Trophoblast cell (in vitro differentiated cells and primary cell): Measurements from ENCODE around the gene SCFD2.

ENCODE experiments used
- DNase-seq, 2 donors: peaks; one replicate each; pipeline ENCODE4 v3.0.0-alpha.2; 2016
- H2AFZ ChIP-seq: 2 replicates; pipeline ENCODE4 v1.6.1; 2013; ENCODE audit warnings: low read length, moderate library complexity, mild to moderate bottlenecking; ENCODE audit not compliant: insufficient read depth, poor library complexity
- H2AK5ac ChIP-seq: 2 replicates; pipeline ENCODE4 v1.6.1; 2013; ENCODE audit warnings: mild to moderate bottlenecking, low read length
- H2BK120ac ChIP-seq: 2 replicates; pipeline ENCODE4 v1.6.1; 2013; ENCODE audit warnings: low read length, mild to moderate bottlenecking, moderate library complexity; ENCODE audit not compliant: insufficient read depth, poor library complexity
- H2BK12ac ChIP-seq: 2 replicates; pipeline ENCODE4 v1.6.1; 2013; ENCODE audit warnings: mild to moderate bottlenecking, low read length, moderate library complexity
- H2BK5ac ChIP-seq: 2 replicates; pipeline ENCODE4 v1.6.1; 2013; ENCODE audit warnings: low read length, low read depth, moderate library complexity, mild to moderate bottlenecking; ENCODE audit not compliant: poor library complexity
- H3K14ac ChIP-seq: 2 replicates; pipeline ENCODE4 v1.6.1; 2013; ENCODE audit warnings: mild to moderate bottlenecking, low read length
- H3K18ac ChIP-seq: 2 replicates; pipeline ENCODE4 v1.6.1; 2013; ENCODE audit warnings: mild to moderate bottlenecking, low read length
- H3K23ac ChIP-seq: 2 replicates; pipeline ENCODE4 v1.6.1; 2013; ENCODE audit warnings: low read length
- H3K27ac ChIP-seq: 2 replicates; pipeline ENCODE4 v1.5.1; 2013; ENCODE audit warnings: low read depth, mild to moderate bottlenecking, inconsistent platforms, low read length, moderate library complexity
- H3K27me3 ChIP-seq: 2 replicates; pipeline ENCODE4 v1.6.1; 2013; ENCODE audit warnings: inconsistent platforms, mild to moderate bottlenecking, low read length, moderate library complexity; ENCODE audit not compliant: insufficient read depth
- H3K36me3 ChIP-seq, 2 experiments: 1 replicate in 1 of 2; 2 replicates in 1 of 2; pipeline ENCODE4 v1.6.1; 2013; ENCODE audit warnings: low read length in 2 of 2, mild to moderate bottlenecking in 2 of 2, moderate library complexity in 1 of 2; ENCODE audit not compliant: insufficient read depth in 2 of 2, control insufficient read depth in 1 of 2
- H3K4ac ChIP-seq: 2 replicates; pipeline ENCODE4 v1.6.1; 2013; ENCODE audit warnings: low read depth, mild to moderate bottlenecking, low read length, moderate library complexity
- H3K4me1 ChIP-seq, 2 experiments: 1 replicate in 1 of 2; 2 replicates in 1 of 2; pipeline ENCODE4 v1.6.1; 2013; ENCODE audit warnings: low read length in 2 of 2, mild to moderate bottlenecking in 2 of 2, moderate library complexity in 1 of 2; ENCODE audit not compliant: insufficient read depth in 2 of 2, control insufficient read depth in 1 of 2
- H3K4me2 ChIP-seq: 2 replicates; pipeline ENCODE4 v1.6.1; 2013; ENCODE audit warnings: inconsistent platforms, mild to moderate bottlenecking, low read length, moderate library complexity
- H3K4me3 ChIP-seq: 2 replicates; pipeline ENCODE4 v1.5.1; 2013; ENCODE audit warnings: mild to moderate bottlenecking, low read depth, low read length, inconsistent platforms
- H3K79me1 ChIP-seq: one replicate; pipeline ENCODE4 v1.6.1; 2013; ENCODE audit warnings: low read length
- H3K79me2 ChIP-seq: 2 replicates; pipeline ENCODE4 v1.6.1; 2013; ENCODE audit warnings: low read length, mild to moderate bottlenecking; ENCODE audit not compliant: control insufficient read depth, insufficient read depth, poor library complexity
- H3K9ac ChIP-seq: 2 replicates; pipeline ENCODE4 v1.6.1; 2013; ENCODE audit warnings: mild to moderate bottlenecking, low read length
- H3K9me3 ChIP-seq: 2 replicates; pipeline ENCODE4 v1.6.1; 2013; ENCODE audit warnings: low read depth, mild to moderate bottlenecking, control low read depth, inconsistent platforms, low read length; ENCODE audit not compliant: insufficient read depth
- H4K12ac ChIP-seq: 2 replicates; pipeline ENCODE4 v1.6.1; 2013; ENCODE audit warnings: low read depth, mild to moderate bottlenecking, low read length, moderate library complexity
- H4K8ac ChIP-seq: 2 replicates; pipeline ENCODE4 v1.6.1; 2013; ENCODE audit warnings: low read depth, mild to moderate bottlenecking, low read length, moderate library complexity
- H4K91ac ChIP-seq: one replicate; pipeline ENCODE4 v1.6.1; 2013; ENCODE audit warnings: low read depth, mild to moderate bottlenecking, low read length, moderate library complexity
- WGBS: extraction: QIAGEN DNeasy Blood & Tissue Kit; methylation state at CpG from one replicate; pipeline ENCODE4 v1.1.7; 2013; ENCODE audit warnings: missing lambda C conversion rate; ENCODE audit not compliant: insufficient read length, insufficient coverage; ENCODE audit errors: extremely low coverage; 5-methylcytosine and 5-hydroxymethylcytosine counted together

SCFD2 gene

GRCh38 chr4:53123171-53123570, 242.7 kb downstream of the SCFD2 start:
- no CpG with 5 or more reads among the region's 2 CpGs for WGBS
- Histone ChIP-seq H3K9me3 (no peaks in the 10 kb centered on the region), H2BK12ac (no peak overlapping the region), H4K91ac (no peak overlapping the region), H3K18ac (no peak overlapping the region), H3K79me1 (peaks cover 2% of the 10 kb centered on the region), H3K4me2 (no peak overlapping the region), H4K8ac (no peak overlapping the region), H3K27me3 (no peaks in the 10 kb centered on the region), H3K79me2 (no peaks in the 10 kb centered on the region), H2AK5ac (no peak overlapping the region), H3K14ac (no peak overlapping the region), H3K27ac (no peak overlapping the region), H2BK120ac (no peak overlapping the region), H3K23ac (no peak overlapping the region), H3K4me1 (peaks cover 3 to 12% of the 10 kb centered on the region in 2 experiments), H3K4ac (no peak overlapping the region), H2AFZ (no peak overlapping the region), H3K4me3 (no peak overlapping the region), H3K9ac (no peak overlapping the region), H4K12ac (no peak overlapping the region), H3K36me3 (no peaks in the 10 kb centered on the region), H2BK5ac (no peak overlapping the region)
- no peak for DNase-seq

GRCh38 chr4:53122280-53123116, 243.4 kb downstream of the SCFD2 start:
- Histone ChIP-seq H3K23ac (no peak overlapping the region), H4K91ac (no peak overlapping the region), H4K12ac (no peak overlapping the region), H3K79me2 (no peaks in the 10 kb centered on the region), H3K27me3 (no peaks in the 10 kb centered on the region), H3K4me2 (no peak overlapping the region), H3K4me3 (no peak overlapping the region), H3K9me3 (no peaks in the 10 kb centered on the region), H2BK120ac (no peak overlapping the region), H2AFZ (no peak overlapping the region), H3K18ac (no peak overlapping the region), H3K36me3 (no peaks in the 10 kb centered on the region), H4K8ac (no peak overlapping the region), H2AK5ac (no peak overlapping the region), H3K4ac (no peak overlapping the region), H3K79me1 (peaks cover 2% of the 10 kb centered on the region), H3K4me1 (peaks cover 3 to 13% of the 10 kb centered on the region in 2 experiments), H3K27ac (no peak overlapping the region), H2BK5ac (no peak overlapping the region), H2BK12ac (no peak overlapping the region), H3K14ac (no peak overlapping the region), H3K9ac (no peak overlapping the region)
- no CpG with 5 or more reads among the region's 10 CpGs for WGBS
- peak in 1 of 2 donors; percentile 2 for DNase-seq

GRCh38 chr4:53121264-53121865, 244.5 kb downstream of the SCFD2 start:
- Histone ChIP-seq H3K79me2 (peaks cover 2% of the 10 kb centered on the region), H3K14ac (no peak overlapping the region), H3K4me2 (no peak overlapping the region), H3K23ac (no peak overlapping the region), H3K18ac (no peak overlapping the region), H3K79me1 (peaks cover 6% of the 10 kb centered on the region), H3K4me3 (no peak overlapping the region), H2BK12ac (peak overlapping the region; percentile 19), H3K9ac (no peak overlapping the region), H3K4me1 (peaks cover 8 to 18% of the 10 kb centered on the region in 2 experiments), H3K27me3 (no peaks in the 10 kb centered on the region), H2AFZ (no peak overlapping the region), H3K4ac (no peak overlapping the region), H2AK5ac (no peak overlapping the region), H4K12ac (no peak overlapping the region), H3K9me3 (no peaks in the 10 kb centered on the region), H3K27ac (no peak overlapping the region), H3K36me3 (no peaks in the 10 kb centered on the region), H4K91ac (peak overlapping the region; percentile 46), H4K8ac (no peak overlapping the region), H2BK5ac (no peak overlapping the region), H2BK120ac (no peak overlapping the region)
- WGBS = no CpG with 5 or more reads among the region's 6 CpGs
- no peak for DNase-seq

GRCh38 chr4:53120778-53121177, 245.1 kb downstream of the SCFD2 start:
- no CpG with 5 or more reads among the region's 6 CpGs for WGBS
- no peak overlapping the region for H4K8ac ChIP-seq
- no peak overlapping the region for H2BK120ac ChIP-seq
- no peak overlapping the region for H2BK5ac ChIP-seq
- peaks cover 6% of the 10 kb centered on the region for H3K79me1 ChIP-seq
- no peaks in the 10 kb centered on the region for H3K9me3 ChIP-seq
- H2AK5ac ChIP-seq = no peak overlapping the region
- H3K4me3 ChIP-seq = no peak overlapping the region
- H3K23ac ChIP-seq = no peak overlapping the region
- no peak overlapping the region for H3K27ac ChIP-seq
- H3K18ac ChIP-seq = no peak overlapping the region
- H3K4me1 ChIP-seq = peaks cover 8 to 18% of the 10 kb centered on the region in 2 experiments
- H3K79me2 ChIP-seq = peaks cover 2% of the 10 kb centered on the region
- no peaks in the 10 kb centered on the region for H3K36me3 ChIP-seq
- no peak overlapping the region for H3K9ac ChIP-seq
- H3K14ac ChIP-seq = no peak overlapping the region
- no peak overlapping the region for H2AFZ ChIP-seq
- no peak for DNase-seq
- H4K91ac ChIP-seq = no peak overlapping the region
- no peak overlapping the region for H3K4me2 ChIP-seq
- H2BK12ac ChIP-seq = no peak overlapping the region
- no peak overlapping the region for H4K12ac ChIP-seq
- no peaks in the 10 kb centered on the region for H3K27me3 ChIP-seq
- no peak overlapping the region for H3K4ac ChIP-seq
